SK-N-SH treated with all-trans-retinoic acid at 6 μM for 48 hours (cell line): ENCODE data around the gene AGAP1.

Experiments used
- ATAC-seq: fragments of 200-7000 bp; cut with Tn5 transposase; 3 replicates; pipeline ENCODE4 v1.9.1; 2020; ENCODE audit warnings: mild to moderate bottlenecking, moderate library complexity
- ARNTL ChIP-seq: fragments of 450-650 bp; formaldehyde crosslinking; IDR thresholded peaks from 2 replicates; pipeline ENCODE4 v1.5.0; 2020; ENCODE audit warnings: low read depth, mild to moderate bottlenecking, moderate library complexity, borderline replicate concordance
- BACH2 ChIP-seq: fragments of 250-450 bp; sonication (Bioruptor Pico); IDR thresholded peaks from 2 replicates; pipeline ENCODE4 v1.9.0; 2021; ENCODE audit warnings: mild to moderate bottlenecking, borderline replicate concordance
- CSDC2 ChIP-seq: fragments of 250-450 bp; sonication (Bioruptor Pico); IDR thresholded peaks from 2 replicates; pipeline ENCODE4 v1.5.0; 2020; ENCODE audit warnings: mild to moderate bottlenecking, moderate library complexity
- ESRRG ChIP-seq: fragments of 250-450 bp; sonication (Bioruptor Pico); IDR thresholded peaks from 2 replicates; pipeline ENCODE4 v1.6.1; 2021; ENCODE audit warnings: mild to moderate bottlenecking
- GLIS3 ChIP-seq: fragments of 250-450 bp; sonication (Bioruptor Pico); IDR thresholded peaks from 2 replicates; pipeline ENCODE4 v1.5.0; 2020; ENCODE audit warnings: mild to moderate bottlenecking, moderate library complexity
- PATZ1 ChIP-seq: fragments of 250-450 bp; sonication (Bioruptor Pico); IDR thresholded peaks from 2 replicates; pipeline ENCODE4 v1.8.0; 2020; ENCODE audit warnings: mild to moderate bottlenecking, moderate library complexity, borderline replicate concordance
- POU6F1 ChIP-seq: fragments of 250-450 bp; sonication (Bioruptor Pico); IDR thresholded peaks from 2 replicates; pipeline ENCODE4 v1.8.0; 2021; ENCODE audit warnings: low read depth, mild to moderate bottlenecking, moderate library complexity, borderline replicate concordance
- PPARA ChIP-seq: fragments of 250-450 bp; sonication (Bioruptor Pico); IDR thresholded peaks from 2 replicates; pipeline ENCODE4 v1.5.0; 2020; ENCODE audit warnings: mild to moderate bottlenecking, borderline replicate concordance
- SNAI2 ChIP-seq: fragments of 250-450 bp; sonication (Bioruptor Pico); IDR thresholded peaks from 2 replicates; pipeline ENCODE4 v1.5.0; 2020; ENCODE audit warnings: mild to moderate bottlenecking, moderate library complexity
- TCF4 ChIP-seq: fragments of 250-450 bp; sonication (Bioruptor Pico); IDR thresholded peaks from 2 replicates; pipeline ENCODE4 v1.8.0; 2021; ENCODE audit warnings: mild to moderate bottlenecking, moderate library complexity, borderline replicate concordance
- TOX ChIP-seq: fragments of 250-450 bp; sonication (Bioruptor Pico); IDR thresholded peaks from 2 replicates; pipeline ENCODE4 v1.8.0; 2021; ENCODE audit warnings: mild to moderate bottlenecking, moderate library complexity, borderline replicate concordance
- ZC3H10 ChIP-seq: fragments of 250-450 bp; sonication (Bioruptor Pico); IDR thresholded peaks from 2 replicates; pipeline ENCODE4 v1.5.1; 2021; ENCODE audit warnings: mild to moderate bottlenecking, moderate library complexity
- ZFP3 ChIP-seq: fragments of 250-450 bp; sonication (Bioruptor Pico); IDR thresholded peaks from 2 replicates; pipeline ENCODE4 v1.5.0; 2020; ENCODE audit warnings: mild to moderate bottlenecking, moderate library complexity
- ZFP30 ChIP-seq: fragments of 450-650 bp; formaldehyde crosslinking; IDR thresholded peaks from 2 replicates; pipeline ENCODE4 v1.5.0; 2022; ENCODE audit warnings: mild to moderate bottlenecking, moderate library complexity
- ZNF565 ChIP-seq: fragments of 450-650 bp; formaldehyde crosslinking; conservative IDR thresholded peaks from 2 replicates; pipeline ENCODE4 v1.5.0; 2020; ENCODE audit warnings: low read depth, mild to moderate bottlenecking, moderate library complexity
- ZNF70 ChIP-seq: fragments of 450-650 bp; formaldehyde crosslinking; IDR thresholded peaks from 2 replicates; pipeline ENCODE4 v1.5.0; 2020; ENCODE audit warnings: mild to moderate bottlenecking, moderate library complexity
- ZNF8 ChIP-seq: fragments of 450-650 bp; formaldehyde crosslinking; IDR thresholded peaks from 2 replicates; pipeline ENCODE4 v1.5.0; 2020; ENCODE audit warnings: mild to moderate bottlenecking, moderate library complexity
- TF ChIP-seq, protein P1 (sequence below): fragments of 250-450 bp; sonication (Bioruptor Pico); IDR thresholded peaks from 2 replicates; pipeline ENCODE4 v1.5.1; 2020; ENCODE audit warnings: low read depth, mild to moderate bottlenecking, moderate library complexity
- TF ChIP-seq, protein P2 (sequence below): fragments of 250-450 bp; sonication (Bioruptor Pico); IDR thresholded peaks from 2 replicates; pipeline ENCODE4 v1.5.1; 2021; ENCODE audit warnings: mild to moderate bottlenecking, moderate library complexity

Gene AGAP1

GRCh38 chr2:235893129-235893698 lies 399.4 kb downstream of the AGAP1 start:
- TF ChIP-seq TCF4 (CRISPR knock-in tag), result no peak
- TF ChIP-seq ZNF70 (CRISPR knock-in tag), result no peak
- TF ChIP-seq ARNTL (CRISPR knock-in tag), result no peak
- ATAC-seq, result no peak

- TF ChIP-seq BACH2 (no peak), POU6F1 (CRISPR knock-in tag) (no peak), TOX (CRISPR knock-in tag) (no peak), ZFP3 (no peak), PATZ1 (CRISPR knock-in tag) (no peak), CSDC2 (CRISPR knock-in tag) (no peak), ARNTL (CRISPR knock-in tag) (no peak), SNAI2 (CRISPR knock-in tag) (no peak), ZC3H10 (CRISPR knock-in tag) (no peak), GLIS3 (CRISPR knock-in tag) (no peak), ZNF8 (CRISPR knock-in tag) (no peak), ESRRG (no peak), TCF4 (CRISPR knock-in tag) (no peak), ZFP30 (CRISPR knock-in tag) (no peak)
- TF ChIP-seq, protein P1, sequence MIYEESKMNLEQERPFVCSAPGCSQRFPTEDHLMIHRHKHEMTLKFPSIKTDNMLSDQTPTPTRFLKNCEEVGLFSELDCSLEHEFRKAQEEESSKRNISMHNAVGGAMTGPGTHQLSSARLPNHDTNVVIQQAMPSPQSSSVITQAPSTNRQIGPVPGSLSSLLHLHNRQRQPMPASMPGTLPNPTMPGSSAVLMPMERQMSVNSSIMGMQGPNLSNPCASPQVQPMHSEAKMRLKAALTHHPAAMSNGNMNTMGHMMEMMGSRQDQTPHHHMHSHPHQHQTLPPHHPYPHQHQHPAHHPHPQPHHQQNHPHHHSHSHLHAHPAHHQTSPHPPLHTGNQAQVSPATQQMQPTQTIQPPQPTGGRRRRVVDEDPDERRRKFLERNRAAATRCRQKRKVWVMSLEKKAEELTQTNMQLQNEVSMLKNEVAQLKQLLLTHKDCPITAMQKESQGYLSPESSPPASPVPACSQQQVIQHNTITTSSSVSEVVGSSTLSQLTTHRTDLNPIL (CRISPR knock-in tag), result no peak
- TF ChIP-seq, protein P2, sequence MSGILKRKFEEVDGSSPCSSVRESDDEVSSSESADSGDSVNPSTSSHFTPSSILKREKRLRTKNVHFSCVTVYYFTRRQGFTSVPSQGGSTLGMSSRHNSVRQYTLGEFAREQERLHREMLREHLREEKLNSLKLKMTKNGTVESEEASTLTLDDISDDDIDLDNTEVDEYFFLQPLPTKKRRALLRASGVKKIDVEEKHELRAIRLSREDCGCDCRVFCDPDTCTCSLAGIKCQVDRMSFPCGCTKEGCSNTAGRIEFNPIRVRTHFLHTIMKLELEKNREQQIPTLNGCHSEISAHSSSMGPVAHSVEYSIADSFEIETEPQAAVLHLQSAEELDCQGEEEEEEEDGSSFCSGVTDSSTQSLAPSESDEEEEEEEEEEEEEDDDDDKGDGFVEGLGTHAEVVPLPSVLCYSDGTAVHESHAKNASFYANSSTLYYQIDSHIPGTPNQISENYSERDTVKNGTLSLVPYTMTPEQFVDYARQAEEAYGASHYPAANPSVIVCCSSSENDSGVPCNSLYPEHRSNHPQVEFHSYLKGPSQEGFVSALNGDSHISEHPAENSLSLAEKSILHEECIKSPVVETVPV, result no peak
- no peak for ATAC-seq
These were observed 401.0 kb downstream of the AGAP1 start for GRCh38 chr2:235894839-235895238.

DNA sequence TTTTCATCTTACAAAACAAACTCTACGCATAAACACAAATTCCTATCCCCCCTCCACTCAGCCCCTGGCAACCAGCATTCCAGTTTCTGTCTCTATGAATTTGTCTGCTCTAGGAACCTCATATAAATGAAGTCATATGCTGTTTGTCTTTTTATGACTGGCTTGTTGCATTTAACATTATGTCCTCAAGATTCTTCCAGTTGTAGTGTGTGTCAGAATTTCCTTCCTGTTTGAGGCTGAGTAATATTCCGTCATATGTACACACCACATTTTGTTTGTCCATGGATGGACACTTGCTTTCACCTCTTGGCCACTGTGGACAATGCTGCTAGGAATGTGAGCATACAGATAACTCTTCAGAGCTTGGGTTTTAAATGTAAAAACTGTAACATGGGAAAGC lies 402.2 kb downstream of the AGAP1 start:
- ATAC-seq, result no peak

More for the DNA sequence above, 402.2 kb downstream of the AGAP1 start:
- TF ChIP-seq POU6F1 (CRISPR knock-in tag) (no peak), BACH2 (no peak), ARNTL (CRISPR knock-in tag) (no peak), PPARA (CRISPR knock-in tag) (no peak), CSDC2 (CRISPR knock-in tag) (no peak), GLIS3 (CRISPR knock-in tag) (no peak), ZNF565 (CRISPR knock-in tag) (no peak), ZNF70 (CRISPR knock-in tag) (no peak), ZFP3 (no peak), PATZ1 (CRISPR knock-in tag) (no peak), ZFP30 (CRISPR knock-in tag) (no peak)
- TF ChIP-seq, protein P2, result no peak
